GM12801 (cell line): ENCODE measurements around the gene GMDS.

ENCODE experiments used
- TF ChIP-seq, protein P1 (sequence below): IDR thresholded peaks from one replicate; pipeline ENCODE4 v1.5.1; 2011; ENCODE audit warnings: control low read depth; ENCODE audit not compliant: insufficient read length; ENCODE audit errors: extremely low read depth

GMDS gene

DNA sequence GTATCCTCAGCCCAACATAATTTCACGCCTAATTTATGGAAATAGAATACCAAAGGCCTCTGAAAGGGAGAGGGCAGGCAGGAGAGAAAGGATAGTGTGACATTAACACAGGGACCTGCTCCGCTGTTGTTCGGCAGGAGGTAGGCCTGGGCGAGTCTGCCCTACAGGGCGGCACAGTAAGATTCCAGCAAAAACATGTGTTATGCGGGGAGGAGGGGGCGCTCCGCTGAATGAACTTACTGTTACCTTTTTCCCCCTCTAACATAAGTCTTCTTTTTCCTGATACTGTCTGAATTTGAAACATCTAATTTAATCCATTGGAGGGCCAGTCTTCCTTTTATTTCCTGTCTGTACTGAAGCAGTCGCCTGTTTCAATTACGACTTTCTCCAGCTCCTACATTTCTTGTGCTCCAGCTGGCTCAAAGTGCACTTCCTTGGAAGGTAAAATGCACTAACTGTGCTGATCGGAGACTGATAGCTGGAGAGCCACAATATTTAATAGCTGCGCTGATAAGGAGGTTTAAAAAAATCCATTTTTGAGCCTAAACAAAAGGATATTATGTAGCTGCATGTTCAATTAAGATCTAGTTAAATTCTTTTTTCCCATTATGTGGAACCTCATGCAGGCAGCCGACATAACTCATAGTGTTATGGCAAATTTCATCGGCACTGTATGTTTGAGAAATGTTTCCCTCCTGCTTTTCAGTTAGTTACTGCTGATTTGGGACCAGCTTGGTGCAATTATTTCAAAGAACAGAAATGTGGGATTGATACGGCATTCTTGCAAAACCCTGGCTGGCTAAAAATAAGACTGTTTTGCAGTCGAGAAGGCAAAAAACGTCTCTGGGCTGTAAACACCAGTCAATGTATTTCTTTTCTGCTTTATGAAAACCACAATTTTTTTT is 442.7 kb downstream of the GMDS start:
- TF ChIP-seq, protein P1, sequence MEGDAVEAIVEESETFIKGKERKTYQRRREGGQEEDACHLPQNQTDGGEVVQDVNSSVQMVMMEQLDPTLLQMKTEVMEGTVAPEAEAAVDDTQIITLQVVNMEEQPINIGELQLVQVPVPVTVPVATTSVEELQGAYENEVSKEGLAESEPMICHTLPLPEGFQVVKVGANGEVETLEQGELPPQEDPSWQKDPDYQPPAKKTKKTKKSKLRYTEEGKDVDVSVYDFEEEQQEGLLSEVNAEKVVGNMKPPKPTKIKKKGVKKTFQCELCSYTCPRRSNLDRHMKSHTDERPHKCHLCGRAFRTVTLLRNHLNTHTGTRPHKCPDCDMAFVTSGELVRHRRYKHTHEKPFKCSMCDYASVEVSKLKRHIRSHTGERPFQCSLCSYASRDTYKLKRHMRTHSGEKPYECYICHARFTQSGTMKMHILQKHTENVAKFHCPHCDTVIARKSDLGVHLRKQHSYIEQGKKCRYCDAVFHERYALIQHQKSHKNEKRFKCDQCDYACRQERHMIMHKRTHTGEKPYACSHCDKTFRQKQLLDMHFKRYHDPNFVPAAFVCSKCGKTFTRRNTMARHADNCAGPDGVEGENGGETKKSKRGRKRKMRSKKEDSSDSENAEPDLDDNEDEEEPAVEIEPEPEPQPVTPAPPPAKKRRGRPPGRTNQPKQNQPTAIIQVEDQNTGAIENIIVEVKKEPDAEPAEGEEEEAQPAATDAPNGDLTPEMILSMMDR, result no peak

DNA sequence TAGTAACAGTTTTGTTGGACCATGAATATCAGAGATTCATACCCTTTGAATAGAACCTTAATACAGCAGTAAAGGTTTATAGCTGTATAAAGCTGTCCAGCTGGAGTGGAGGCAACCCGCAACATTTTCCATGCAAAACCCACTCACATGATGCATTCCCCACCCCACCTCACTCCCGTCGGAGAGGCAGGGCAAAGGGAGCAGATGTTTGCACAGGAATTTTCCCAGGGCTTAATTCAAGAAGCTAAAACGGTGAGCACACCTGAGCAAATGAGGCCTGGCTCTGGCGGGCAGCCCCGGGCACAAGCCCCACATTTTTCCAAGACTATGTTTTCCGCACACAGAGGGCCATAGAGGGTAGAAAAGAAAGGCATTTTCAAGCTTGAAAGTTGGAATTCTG is 444.0 kb downstream of the GMDS start:
- TF ChIP-seq, protein P1, result no peak

DNA sequence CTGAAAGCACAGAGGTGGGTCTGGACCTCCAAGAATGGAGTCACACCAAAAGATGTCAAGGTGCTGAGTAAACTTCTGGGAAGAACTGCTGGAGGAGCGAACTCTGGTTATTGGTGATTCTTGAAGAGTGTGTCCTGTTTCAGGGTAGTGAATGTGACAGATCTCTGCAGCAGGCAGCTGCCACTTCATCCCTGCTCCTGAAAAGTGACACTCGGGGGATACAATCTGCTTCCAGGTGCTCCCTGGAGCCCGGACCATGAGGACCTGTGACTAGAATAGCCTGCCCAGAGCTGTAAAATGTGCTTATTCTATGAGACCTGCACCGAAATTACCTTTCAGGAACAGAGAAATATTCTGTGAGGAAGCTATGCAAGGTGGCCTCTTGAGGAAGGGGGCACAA is 444.6 kb downstream of the GMDS start:
- TF ChIP-seq, protein P1, result no peak

DNA sequence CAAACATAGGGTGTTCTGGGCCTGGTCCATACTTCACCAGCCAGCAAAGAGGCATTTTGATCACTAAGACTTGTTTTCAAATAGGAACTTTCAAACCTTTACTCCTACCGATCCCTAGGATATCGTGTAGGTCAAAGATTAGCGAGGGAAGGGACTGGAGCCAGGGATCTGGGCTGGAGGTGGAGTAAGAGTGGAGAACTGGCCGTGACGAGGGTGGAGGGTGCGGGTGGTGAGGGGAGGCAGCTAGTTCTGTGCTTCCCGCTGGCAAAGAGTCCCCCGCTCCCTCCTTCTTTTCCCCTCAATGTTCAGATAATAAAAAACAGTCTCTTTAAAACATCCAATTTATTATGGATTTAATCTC is 446.5 kb downstream of the GMDS start:
- TF ChIP-seq, protein P1, result no peak

DNA sequence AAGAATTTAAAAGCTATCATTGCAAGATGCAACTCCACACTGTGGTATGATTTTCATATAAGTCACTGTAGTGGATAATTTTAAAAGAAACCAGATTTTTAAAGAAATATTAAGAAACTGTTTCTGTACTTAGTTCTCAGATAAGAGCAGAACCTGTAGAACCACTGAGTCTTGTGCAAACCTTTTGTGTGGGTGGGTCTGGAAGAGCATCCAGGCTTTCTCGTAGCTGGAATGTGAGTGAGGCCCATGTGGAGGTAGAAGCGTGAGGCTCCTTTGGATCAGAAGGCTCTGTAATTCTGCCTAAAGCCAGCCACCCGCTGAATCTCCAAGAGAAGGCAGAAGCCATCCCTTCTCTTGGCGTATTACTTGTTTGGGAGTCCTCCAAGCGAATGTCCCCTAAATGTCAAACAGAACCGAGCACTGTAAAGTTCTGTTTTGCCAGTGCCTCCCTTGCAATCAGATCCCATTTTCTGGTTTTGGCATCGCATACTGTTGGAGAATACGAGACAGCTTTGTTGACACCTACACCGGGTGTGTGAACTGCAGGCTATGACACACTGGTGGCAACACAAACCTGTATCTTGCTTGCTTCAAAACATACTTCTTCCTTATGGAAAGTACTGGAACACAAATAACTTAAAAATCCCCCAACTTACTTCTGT is 447.0 kb downstream of the GMDS start:
- TF ChIP-seq, protein P1, result no peak

DNA sequence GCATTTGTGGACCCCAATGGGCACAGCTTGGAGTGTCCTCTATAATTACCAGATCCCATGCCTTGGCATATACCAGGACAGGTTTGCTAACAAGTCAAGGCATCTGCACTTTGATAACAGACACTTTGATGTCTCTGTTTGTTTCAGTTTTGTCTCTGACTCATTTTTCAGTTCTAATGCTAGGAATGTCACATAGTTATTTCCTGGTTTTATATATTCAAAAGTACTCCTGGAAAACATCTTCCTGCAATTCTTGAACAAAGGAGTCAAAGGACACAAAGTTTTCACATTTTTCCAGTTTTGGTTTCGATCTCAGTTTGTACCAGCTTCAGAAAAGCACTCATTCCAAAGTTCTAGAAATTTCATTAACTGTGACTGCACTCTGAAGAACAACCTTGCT is 447.6 kb downstream of the GMDS start:
- TF ChIP-seq, protein P1, result no peak

DNA sequence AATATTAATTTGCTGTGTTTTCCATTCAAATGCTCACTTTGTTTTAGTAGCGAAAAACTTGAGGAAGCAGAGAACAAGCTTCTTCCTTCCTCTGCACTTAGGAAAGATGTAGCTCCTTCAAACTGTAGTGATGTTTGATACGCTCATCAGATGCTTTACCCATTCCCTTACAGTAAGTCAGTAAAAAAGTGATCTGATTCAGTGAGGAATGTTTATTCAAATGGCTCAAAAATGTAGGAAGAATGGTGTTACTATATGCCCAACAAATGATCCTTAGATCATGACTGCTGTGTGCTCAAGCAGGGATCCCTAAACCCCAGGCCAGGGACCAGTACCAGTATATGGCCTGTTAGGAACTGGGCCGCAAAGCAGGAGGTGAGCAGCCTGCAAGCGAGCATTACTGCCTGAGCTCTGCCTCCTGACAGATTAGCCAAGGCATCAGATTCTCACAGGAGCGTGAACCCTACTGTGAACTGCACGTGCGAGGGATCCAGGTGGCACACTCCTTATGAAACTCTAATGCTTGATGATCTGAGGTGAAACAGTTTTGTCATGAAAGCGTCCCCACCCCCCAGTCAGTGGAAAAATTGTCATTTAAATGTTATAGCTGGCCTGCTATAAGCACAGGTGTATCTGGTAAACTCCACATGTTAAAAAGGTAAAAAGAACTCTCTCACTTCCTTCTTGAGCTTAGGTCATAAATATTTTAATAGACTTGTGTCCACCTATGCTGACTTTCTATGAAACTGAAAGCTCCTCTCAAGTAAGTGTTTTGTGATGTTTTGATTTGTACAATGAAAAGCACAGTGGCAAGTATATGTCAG is 448.5 kb downstream of the GMDS start:
- TF ChIP-seq, protein P1, result no peak
